ENCODE data around the gene PPM1N.

Gene PPM1N

GRCh38 chr19:45492627-45493470, 5.4 kb upstream of the PPM1N start:
- no peak for DNase-seq

DNA sequence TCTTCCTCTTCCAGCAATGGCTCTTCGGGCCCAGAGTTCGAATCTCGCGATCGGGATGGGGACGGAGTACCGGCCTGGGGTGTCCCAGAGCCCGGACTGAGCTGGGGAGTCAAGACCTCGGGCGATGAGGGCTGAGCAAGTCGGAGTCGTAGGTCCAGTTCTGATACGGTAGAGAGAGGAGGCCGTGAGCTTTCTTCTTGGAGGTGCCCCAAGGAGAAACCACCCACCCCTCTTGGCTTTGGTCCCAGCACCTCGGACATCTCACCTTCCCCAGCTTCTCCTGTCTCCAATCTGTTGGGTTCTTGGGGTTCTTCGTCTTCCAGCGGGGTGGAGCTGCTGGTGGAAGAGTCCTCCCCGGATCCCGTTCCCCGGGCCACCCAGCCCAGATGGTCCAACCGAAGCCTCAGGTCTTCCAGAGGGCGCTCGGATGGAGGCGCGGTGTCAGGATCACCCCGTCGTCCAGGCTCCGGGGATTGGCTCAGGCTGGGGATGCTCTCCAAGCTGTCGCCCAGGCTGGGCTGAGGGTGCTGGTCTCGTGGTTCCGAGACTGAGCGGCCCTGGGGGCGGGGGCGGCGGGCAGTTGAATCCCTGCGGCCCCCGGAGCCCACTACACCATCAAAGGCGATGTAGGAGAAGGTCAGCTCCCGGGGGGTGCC, 3.9 kb upstream of the PPM1N start:
- no peak for DNase-seq

GRCh38 chr19:45495178-45495577, 3.1 kb upstream of the PPM1N start:
- no peak for DNase-seq

DNA sequence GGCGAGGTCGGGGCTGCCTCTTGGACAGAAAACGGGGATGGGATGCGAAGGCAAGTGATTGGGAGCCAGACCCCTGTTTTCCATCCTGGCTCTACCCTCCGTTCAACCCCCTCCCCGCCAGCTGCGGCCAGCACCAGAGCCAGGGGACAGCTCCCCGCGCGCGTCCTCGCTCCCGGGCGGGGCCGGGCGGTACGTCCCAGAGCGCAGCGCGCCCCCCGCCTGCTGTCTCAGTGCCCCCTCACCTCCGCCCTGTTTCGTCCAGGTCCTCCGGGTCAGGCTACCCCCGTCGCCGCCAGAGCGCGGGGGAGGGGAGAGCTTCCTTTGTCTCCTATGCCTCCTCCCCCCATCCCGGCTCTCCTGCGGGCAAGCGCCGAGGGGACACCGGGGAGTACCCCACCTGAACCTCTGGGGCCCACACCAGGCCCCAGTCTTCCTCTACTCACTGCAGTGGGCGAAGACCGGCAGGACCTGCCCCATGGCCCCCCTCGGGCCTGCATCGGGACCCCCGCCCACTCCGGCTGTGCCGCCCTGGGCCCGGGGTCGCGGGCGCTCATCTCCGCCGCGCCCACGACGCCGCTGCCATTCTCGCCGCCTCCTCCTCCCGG, 1.8 kb upstream of the PPM1N start:
- no peak for DNase-seq

DNA sequence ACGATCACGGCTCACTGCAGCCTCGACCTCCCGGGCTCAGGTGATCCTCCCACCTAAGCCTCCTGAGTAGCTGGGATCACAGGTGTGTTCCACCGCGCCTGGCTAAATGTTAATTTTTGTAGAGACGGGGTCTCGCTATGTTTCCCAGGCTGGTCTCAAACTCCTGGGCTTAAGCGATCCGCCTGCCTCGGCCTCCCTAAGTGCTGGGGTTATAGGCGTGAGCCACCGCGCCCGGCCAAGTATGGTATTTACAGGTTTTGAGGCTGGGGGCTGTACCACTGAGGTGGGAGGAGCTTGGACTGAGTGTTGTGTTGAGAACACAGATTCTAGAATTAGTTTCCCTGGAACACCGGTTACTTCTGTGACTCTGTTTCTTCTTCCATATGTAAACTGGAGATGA, 452 bp upstream of the PPM1N start:
- no peak for DNase-seq

DNA sequence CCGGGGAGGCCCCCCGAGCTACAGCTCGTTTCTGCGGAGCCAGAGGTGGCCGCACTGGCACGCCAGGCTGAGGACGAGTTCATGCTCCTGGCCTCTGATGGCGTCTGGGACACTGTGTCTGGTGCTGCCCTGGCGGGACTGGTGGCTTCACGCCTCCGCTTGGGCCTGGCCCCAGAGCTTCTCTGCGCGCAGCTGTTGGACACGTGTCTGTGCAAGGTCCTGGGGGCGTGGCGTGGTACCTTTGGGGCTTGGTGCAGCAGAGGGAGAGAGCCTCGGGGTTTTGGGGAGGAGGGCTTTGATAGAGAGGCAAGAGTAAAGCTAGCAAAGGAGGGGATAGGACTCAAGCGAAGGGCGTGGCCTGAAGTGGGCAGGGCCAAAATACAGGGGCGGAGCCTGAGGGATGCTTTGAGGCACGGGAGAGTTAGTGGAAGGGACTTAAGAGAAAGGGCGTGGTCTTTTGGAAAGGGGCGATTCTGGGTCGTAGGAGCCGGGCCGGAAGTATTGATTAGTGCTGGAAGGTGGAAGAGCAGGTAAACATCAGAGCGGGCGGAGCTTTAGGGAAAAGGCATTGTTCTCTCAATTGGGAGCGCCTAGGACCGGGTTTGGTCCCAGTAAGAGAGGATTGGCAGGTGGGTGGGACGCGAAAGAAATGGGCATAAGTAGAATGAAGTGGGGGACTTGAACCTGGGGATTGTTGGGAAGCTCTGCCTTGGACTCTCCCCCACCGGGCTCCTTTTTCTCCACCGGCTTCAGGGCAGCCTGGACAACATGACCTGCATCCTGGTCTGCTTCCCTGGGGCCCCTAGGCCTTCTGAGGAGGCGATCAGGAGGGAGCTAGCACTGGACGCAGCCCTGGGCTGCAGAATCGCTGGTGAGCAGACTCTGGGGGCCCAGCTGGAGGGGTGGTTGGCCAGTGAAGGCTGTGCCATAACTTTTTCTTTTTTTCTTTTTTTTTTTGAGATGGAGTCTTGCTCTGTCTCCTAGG, 1.2 kb downstream of the PPM1N start:
- no peak for DNase-seq

- DNase-seq: no peak
Observed at GRCh38 chr19:45500918-45501729, 2.9 kb downstream of the PPM1N start.

- no peak for DNase-seq
Observed at GRCh38 chr19:45501730-45502014, 3.4 kb downstream of the PPM1N start.

- no peak for DNase-seq
Observed at GRCh38 chr19:45502111-45502510, 3.9 kb downstream of the PPM1N start.

DNA sequence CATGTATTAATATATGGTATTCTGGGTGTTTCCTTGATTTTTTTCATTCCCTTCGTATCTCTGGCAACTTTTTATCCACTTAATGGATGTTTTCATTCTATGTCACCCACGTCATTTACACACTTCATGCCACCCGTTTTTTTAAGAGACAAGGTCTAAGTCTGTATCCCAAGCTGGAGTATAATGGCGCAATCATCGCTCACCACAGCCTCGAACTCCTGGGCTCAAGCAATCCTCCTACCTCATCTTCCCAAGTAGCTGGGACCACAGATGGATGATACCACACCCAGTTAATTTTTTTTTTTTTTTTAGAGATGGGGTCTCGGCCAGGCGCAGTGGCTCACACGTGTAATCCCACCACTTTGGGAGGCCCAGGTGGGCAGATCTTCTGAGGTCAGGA, 5.7 kb downstream of the PPM1N start:
- no peak for DNase-seq

DNA sequence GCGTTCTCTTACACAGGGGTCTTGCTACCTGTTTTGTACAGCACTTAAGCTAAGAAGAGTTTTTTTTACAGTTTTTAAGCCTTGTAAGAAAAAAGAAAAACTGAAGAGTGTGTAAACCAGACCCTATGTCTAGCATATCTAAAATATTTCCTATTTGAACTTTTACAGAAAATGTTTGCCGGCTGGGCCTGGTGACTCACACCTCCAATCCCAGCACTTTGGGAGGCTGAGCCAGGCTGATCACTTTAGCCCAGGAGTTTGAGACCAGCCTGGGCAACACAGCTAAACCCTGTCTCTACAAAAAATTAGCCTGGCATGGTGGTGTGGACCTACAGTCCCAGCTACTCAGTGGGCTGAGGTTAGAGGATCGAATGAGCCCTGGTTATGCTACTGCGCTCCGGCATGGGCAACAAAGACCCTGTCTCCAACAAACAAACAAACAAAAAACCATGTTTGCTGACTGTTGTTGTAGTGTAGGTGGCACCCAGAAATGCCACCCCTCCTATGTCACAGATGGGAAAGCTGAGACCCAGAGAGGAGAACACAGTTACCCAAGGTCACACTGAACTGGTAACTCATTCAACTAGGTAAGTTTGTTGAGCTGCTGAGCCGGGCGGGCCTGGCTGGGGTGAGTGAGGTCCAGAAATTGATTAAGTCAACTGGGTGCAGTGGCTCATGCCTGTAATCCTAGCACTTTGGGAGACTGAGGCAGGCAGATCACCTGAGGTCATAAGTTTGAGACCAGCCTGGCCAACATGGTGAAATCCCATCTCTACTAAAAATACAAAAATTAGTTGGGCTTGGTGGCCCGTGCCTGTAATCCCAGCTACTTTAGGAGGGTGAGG, 7.1 kb downstream of the PPM1N start:
- DNase-seq: no peak

DNA sequence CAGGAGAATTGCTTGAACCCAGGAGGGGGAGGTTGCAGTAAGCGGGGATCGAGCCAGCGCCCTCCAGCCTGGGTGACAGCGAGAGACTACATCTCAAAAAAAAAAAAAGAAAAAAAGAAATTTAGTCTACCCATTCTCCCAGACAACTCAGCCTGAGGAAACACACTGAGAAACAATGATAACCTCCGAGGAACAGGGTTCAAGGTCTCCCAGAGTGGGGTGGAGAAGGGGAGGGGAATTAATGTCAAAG, 7.7 kb downstream of the PPM1N start:
- DNase-seq: no peak

- no peak for DNase-seq
Observed at GRCh38 chr19:45506246-45506988, 8.2 kb downstream of the PPM1N start.

GRCh38 chr19:45506989-45507871, 9.0 kb downstream of the PPM1N start, which contains the start of gene VASP:
Gene VASP, plus strand, starts transcription at chr19:45507479. Its CDS starts 293 bp downstream, at chr19:45507772.
- no peak for DNase-seq

DNA sequence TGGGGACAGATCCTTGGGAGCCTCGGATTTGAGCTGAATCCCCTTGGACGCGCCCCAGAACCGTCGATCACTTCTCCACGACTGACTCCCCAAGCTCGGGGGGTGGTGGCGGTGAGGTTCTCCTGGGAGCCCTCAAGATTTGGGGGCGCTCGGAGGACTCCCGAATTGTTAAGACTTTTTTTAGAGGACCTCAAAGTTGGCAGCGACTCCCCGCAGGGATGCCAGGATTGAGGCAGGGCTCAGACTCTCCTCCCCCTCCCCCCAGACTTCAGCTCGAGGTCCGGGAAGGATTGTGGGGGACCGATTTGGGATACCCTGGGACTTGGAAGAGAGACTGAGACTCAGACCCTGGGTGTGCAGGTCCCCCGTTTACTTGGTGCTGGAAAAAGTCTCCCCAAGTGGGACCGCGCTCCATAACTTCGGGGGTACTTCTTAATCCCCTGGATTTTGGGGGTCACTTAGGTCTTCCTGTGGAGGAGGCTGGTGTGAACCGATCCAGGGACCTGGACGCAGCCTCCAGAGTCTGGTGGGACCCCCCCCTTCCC, 9.7 kb downstream of the PPM1N start:
- DNase-seq: no peak

DNA sequence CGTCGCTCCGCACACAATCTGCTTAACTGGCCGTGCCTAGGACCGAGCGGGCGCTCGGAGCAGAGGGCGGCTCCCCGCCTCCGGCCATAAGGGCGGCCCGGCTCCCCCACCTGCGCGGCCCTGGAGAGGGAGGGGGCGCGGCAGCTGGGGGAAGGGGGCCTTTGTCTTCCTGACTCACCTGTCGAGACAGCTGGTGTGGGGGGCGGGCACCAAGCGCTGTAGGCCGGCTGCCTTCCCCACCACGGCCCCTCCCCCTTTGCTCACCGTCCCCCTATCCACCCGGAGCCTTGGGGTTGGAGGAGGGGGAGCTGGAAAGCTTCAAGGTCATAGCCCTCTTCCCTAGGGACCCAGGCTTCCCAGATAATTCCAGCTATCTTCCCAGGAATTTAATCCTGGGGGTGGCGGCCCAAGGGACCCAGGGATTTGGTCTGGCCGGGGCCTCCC, 10.2 kb downstream of the PPM1N start:
- no peak for DNase-seq

GRCh38 chr19:45508861-45509691, 10.8 kb downstream of the PPM1N start:
- DNase-seq: no peak

GRCh38 chr19:45509692-45510015, 11.4 kb downstream of the PPM1N start:
- DNase-seq: no peak
